Measurements from ENCODE around the gene NKX3-2.

NKX3-2 gene

GRCh38 chr4:13544606-13545393 lies 492 bp upstream of the NKX3-2 start:
- DNase-seq, result no peak

- no peak for DNase-seq
Observed at GRCh38 chr4:13543032-13543838, 1.1 kb downstream of the NKX3-2 start.

DNA sequence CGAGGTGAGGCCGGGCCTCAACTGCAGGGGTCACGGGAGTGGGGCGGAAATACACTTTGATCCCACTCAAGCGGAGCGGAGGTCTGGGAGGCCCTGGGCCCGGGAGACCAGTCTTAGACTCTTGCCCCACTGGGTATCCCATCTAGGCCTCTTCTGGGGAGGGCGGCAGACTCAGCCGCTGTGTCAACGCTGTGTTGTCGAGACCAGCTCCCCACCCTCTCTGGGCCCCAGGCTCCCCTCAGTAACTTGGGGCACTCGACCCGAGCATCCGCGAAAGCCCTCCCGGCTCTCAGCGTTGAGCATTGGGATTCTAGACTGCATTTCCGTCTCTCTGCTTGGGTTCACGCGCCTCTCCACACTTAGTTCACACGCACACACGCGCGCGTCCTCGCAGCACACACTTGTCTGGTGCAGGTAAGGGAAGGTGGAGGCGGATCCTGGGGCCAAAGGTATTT lies 1.7 kb downstream of the NKX3-2 start:
- no peak for DNase-seq

GRCh38 chr4:13541720-13542576 lies 2.4 kb downstream of the NKX3-2 start:
- no peak for DNase-seq

DNA sequence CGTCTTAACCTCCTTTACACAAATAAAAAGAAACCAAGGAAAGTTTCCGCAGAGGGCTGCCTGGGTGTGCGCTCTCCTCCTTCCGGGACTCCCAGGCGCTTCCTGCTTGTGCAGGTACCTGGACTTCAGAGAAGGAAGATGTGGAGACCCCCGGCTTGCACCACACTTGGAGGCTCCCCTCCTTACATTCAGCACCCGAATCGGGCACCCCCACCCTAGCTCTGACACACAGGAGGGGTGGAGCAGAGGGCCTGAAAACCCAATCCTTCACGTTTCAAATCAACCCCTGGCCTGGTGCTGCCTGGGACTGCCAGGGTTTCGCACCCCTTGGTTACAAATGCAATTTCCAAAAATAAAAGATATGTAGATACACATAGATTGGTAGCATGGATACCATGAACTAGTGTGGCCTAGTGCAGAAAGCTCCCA lies 3.1 kb downstream of the NKX3-2 start:
- no peak for DNase-seq

- DNase-seq, result no peak
Observed at GRCh38 chr4:13540446-13541175, 3.7 kb downstream of the NKX3-2 start.

GRCh38 chr4:13539619-13540445 lies 4.5 kb downstream of the NKX3-2 start:
- DNase-seq, result no peak

GRCh38 chr4:13539047-13539618 lies 5.2 kb downstream of the NKX3-2 start:
- DNase-seq, result no peak

- no peak for DNase-seq
Observed at GRCh38 chr4:13538427-13538973, 5.8 kb downstream of the NKX3-2 start.

- DNase-seq, result no peak
Observed at GRCh38 chr4:13537832-13538177, 6.5 kb downstream of the NKX3-2 start.

DNA sequence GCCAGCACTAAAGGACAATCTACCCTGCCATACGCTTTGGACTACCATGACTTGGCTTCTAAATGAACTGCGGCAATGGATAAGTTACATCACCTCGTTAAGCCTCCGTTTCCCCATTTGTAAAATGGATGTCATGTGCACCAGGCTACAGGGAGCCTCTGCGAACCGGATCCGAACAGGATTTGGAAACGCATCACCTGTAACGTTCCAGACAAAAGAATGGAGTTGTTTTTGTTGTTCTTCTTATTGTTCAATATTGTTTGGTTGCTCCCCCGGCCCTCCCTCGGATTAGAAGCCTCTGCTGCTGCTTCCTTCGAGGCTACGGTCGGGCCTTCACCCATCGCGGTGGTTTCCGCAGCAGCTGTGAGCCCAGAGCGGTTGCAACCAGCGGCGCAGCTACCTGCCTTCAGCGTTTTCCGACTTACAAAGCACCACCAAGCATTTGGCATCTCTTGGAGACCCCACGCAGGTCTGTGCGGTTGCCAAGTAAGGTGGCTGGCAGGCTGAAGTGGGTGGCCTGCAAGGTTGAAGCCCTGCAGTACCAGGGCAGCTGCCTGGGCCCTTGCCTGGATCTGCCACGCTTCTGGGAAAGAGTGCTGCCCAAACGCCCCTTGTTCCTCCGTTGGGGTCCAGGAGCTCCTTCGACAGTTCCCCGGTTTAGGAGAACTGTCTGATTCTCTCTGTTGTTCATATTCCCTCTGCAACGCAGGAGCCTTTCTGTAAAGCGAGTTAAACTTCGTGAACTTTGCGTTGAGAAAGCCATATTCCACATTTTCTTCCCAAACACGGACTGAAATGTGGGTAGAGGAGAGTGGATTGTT lies 7.1 kb downstream of the NKX3-2 start:
- no peak for DNase-seq

- no peak for DNase-seq
Observed at GRCh38 chr4:13536607-13537006, 7.7 kb downstream of the NKX3-2 start.

DNA sequence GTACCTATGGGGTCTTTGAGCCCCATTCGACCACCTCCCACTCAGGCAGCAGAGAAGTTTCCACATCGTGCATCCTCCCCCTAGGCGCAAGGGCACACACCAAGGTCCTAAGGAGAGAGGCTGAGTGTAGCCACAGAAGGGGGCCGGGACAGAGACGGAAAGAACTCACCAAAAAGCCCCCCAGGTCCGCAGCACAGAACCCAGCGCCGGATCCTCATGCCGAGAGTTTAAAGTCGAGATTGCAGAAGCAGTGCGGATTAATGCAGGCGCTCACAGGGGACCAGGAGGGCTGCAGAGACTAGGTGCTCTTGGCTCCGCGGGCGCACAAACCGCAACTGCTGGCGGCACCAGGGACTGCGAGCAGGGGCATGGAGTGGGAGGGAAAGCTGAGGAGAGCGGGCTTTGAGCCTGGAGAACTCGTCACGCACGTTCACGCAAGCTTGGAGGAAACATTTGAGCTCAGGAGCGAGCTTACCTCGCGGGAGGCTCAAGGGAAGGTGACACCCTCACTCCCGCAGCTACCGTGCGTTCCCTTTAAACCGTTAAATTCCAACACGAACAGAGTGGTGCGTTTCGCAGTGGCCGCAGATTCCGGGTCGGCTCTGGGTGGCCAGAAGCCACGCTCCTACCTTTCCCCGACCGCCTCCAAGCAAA lies 8.5 kb downstream of the NKX3-2 start:
- no peak for DNase-seq

- DNase-seq, result no peak
Observed at GRCh38 chr4:13535118-13535517, 9.2 kb downstream of the NKX3-2 start.

DNA sequence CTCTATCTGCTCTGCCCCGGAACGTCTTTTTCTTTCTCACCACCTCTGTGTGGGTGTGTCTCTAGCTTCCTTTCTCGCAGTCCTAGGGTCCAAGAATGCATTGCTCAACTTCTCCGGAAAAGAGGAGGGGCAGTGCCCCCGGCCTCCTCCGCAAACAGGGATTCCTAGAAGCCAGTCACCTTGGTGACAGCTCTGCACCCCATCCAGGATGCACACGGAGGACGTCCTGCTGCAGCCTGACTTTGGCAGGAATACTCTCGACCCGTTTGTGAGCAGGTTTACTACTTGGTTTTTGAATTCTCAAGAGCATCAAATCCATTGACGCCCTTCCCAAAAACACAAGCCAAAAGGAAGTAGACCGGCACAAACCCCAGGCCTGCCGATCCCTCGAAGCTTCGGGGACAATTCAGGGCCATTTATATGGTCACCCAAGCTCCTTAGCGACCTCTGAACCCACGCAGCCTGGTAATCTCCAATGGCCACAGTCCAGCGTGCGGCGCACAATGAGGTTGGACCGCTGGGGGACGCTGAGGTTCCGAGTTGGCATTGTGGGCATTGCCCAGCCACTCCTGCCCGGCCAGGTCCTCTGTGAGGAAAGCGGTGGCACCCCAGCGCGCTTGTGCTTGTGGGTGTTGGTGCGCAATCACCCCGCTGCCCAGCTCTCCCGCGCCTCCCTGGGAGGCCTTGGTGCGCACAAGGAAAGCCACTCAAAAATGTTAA lies 9.8 kb downstream of the NKX3-2 start:
- no peak for DNase-seq

- DNase-seq, result no peak
Observed at GRCh38 chr4:13533670-13534343, 10.5 kb downstream of the NKX3-2 start.

- DNase-seq, result no peak
Observed at GRCh38 chr4:13531625-13531998, 12.7 kb downstream of the NKX3-2 start.

Data from NCI-H1436 (cell line).